Measurements from ENCODE around the gene KLF7.

DNA sequence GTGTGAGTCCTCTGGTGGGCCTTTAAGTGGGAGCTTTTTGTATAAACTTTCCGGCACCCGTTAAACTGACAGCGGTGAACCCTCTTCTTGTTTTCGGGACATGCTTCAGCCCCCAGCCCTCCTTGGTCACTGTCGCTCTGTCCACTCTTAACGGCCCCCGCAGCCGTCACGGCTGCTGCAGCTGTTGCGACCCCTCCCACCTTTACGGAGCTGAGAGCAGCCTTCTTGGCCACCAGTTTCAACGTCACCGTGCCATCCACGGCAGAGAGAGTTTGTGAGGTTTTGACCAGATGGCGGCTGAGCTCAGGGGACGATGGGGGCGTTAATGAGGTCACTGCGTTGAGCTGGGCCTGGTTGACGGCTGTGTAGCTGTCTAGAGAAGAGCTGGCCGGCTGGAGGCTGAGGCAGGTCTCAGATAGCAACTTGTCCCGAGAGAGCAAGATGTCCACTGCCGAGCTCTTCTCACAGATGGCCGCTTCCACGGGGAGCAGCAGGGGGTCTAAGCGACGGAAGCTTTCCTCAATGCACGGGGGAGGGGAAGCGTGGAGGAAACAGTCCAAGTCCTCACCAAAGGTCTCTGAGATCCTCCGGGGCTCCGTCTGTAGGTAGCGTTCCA is 41.9 kb downstream of the KLF7 start:
- no peak for TF ChIP-seq CTCF (IDR thresholded peaks at IDR 0.05; ENCODE audit: low read length)
- TF ChIP-seq EZH2phosphoT487 (IDR thresholded peaks at IDR 0.05; ENCODE audit: low read length), result no peak

Data from MM.1S (cell line).